ENCODE data around the gene CRACR2A.

GRCh38 chr12:3745152-3745551 lies 7.8 kb downstream of the CRACR2A start:
- TF ChIP-seq RCOR1 (IDR thresholded peaks at IDR 0.05; ENCODE audit: insufficient replicate concordance, low read length) = no peak
- no peak for TF ChIP-seq POLR2A (IDR thresholded peaks at IDR 0.05; ENCODE audit: low read depth, low read length)
- TF ChIP-seq RFX5 (IDR thresholded peaks at IDR 0.05; ENCODE audit: low read depth, low read length) = no peak
- TF ChIP-seq CTCF (conservative IDR thresholded peaks at IDR 0.05; ENCODE audit: low read depth, low read length) = no peak
- TF ChIP-seq USF2 (IDR thresholded peaks at IDR 0.05; ENCODE audit: low read depth, low read length) = no peak

All from IMR-90 (cell line).